Transverse colon (tissue), 4 donors: Measurements from ENCODE around the gene PRKCG.

ENCODE experiments used
- CTCF ChIP-seq, 5 experiments: fragments of 200-600 bp in 3 of 5; fragments of 450-650 bp in 2 of 5; sonication (generic) in 3 of 5; IDR thresholded peaks; 1 replicate in 2 of 5; 2 replicates in 3 of 5; pipeline ENCODE4 v1.5.1; 2016 to 2017; ENCODE audit warnings: antibody characterized with exemption in 5 of 5, inconsistent platforms in 3 of 5, mild to moderate bottlenecking in 2 of 5, moderate library complexity in 1 of 5
- POLR2AphosphoS5 ChIP-seq, 3 donors: sonication (generic); formaldehyde crosslinking; IDR thresholded peaks; one replicate each; pipeline ENCODE4 v1.6.1; 2016; ENCODE audit warnings: antibody characterized with exemption in 3 of 3

- TF ChIP-seq CTCF (IDR thresholded peaks at IDR 0.05) (no peak), POLR2AphosphoS5 (IDR thresholded peaks at IDR 0.05) (no peak)
These were observed 1.7 kb downstream of the PRKCG start for GRCh38 chr19:53883741-53884140.
